Chondrocyte (in vitro differentiated cells): ENCODE measurements around the gene FAM168B. TPM values are rescaled to one million over a fixed set of nuclear protein-coding genes. Genes with fewer than 3 reads are reported as not detected.

Experiments used
- DNase-seq: peaks from one replicate; pipeline ENCODE4 v3.0.0; 2021; ENCODE audit warnings: mixed read lengths, low spot score
- H3K27ac Mint-ChIP-seq: one replicate; pipeline ENCODE4 v1.8.0; 2021; ENCODE audit warnings: mild to moderate bottlenecking, moderate library complexity, mixed read lengths; ENCODE audit not compliant: unreplicated experiment
- H3K27me3 Mint-ChIP-seq: 2 replicates; pipeline ENCODE4 v1.8.0; 2021; ENCODE audit warnings: low read depth, mixed read lengths
- H3K36me3 Mint-ChIP-seq: 2 replicates; pipeline ENCODE4 v1.8.0; 2021; ENCODE audit warnings: low read depth, mixed read lengths
- H3K4me1 Mint-ChIP-seq: 2 replicates; pipeline ENCODE4 v1.8.0; 2021; ENCODE audit warnings: low read depth, mild to moderate bottlenecking, mixed read lengths
- H3K4me3 Mint-ChIP-seq: one replicate; pipeline ENCODE4 v1.8.0; 2021; ENCODE audit warnings: mild to moderate bottlenecking, moderate library complexity, mixed read lengths; ENCODE audit not compliant: unreplicated experiment
- H3K9me3 Mint-ChIP-seq: 2 replicates; pipeline ENCODE4 v1.8.0; 2021; ENCODE audit warnings: low read depth, mixed read lengths
- CTCF ChIP-seq: fragments of 200-600 bp; sonication (generic); IDR thresholded peaks from 2 replicates; pipeline ENCODE4 v1.5.0; 2021; ENCODE audit warnings: antibody characterized with exemption, mild to moderate bottlenecking, moderate library complexity
- total RNA-seq: library from RNA; stranded (reverse); gene quantifications from 3 replicates; pipeline ENCODE4 v1.2.1, GENCODE V29; 2021

FAM168B gene
- total RNA-seq, 1 donor from 2014 or later, result 111 TPM

GRCh38 chr2:131043199-131044074 lies 49.8 kb downstream of the FAM168B start:
- Mint-ChIP-seq H3K36me3 (peaks cover 11% of the 10 kb centered on the region), H3K4me1 (no peaks in the 10 kb centered on the region), H3K27ac (no peak overlapping the region), H3K4me3 (no peak overlapping the region), H3K27me3 (no peaks in the 10 kb centered on the region), H3K9me3 (no peaks in the 10 kb centered on the region)
- TF ChIP-seq CTCF, result no peak
- no peak for DNase-seq

- no peaks in the 10 kb centered on the region for H3K4me1 Mint-ChIP-seq
- peaks cover 4% of the 10 kb centered on the region for H3K36me3 Mint-ChIP-seq
- H3K4me3 Mint-ChIP-seq, result no peak overlapping the region
- H3K9me3 Mint-ChIP-seq, result no peaks in the 10 kb centered on the region
- DNase-seq, result no peak
- no peak overlapping the region for H3K27ac Mint-ChIP-seq
- no peaks in the 10 kb centered on the region for H3K27me3 Mint-ChIP-seq
- no peak for TF ChIP-seq CTCF
Observed at GRCh38 chr2:131042148-131042775, 51.0 kb downstream of the FAM168B start.

- TF ChIP-seq CTCF, result no peak
- H3K27me3 Mint-ChIP-seq, result no peaks in the 10 kb centered on the region
- H3K36me3 Mint-ChIP-seq, result peaks cover 2% of the 10 kb centered on the region
- H3K27ac Mint-ChIP-seq, result no peak overlapping the region
- no peak overlapping the region for H3K4me3 Mint-ChIP-seq
- DNase-seq, result no peak
- H3K4me1 Mint-ChIP-seq, result no peaks in the 10 kb centered on the region
- H3K9me3 Mint-ChIP-seq, result no peaks in the 10 kb centered on the region
Observed at GRCh38 chr2:131041402-131042147, 51.7 kb downstream of the FAM168B start.

GRCh38 chr2:131040661-131041401 lies 52.4 kb downstream of the FAM168B start:
- Mint-ChIP-seq H3K27ac (no peak overlapping the region), H3K36me3 (peaks cover 2% of the 10 kb centered on the region), H3K27me3 (no peaks in the 10 kb centered on the region), H3K4me1 (no peaks in the 10 kb centered on the region), H3K4me3 (no peak overlapping the region), H3K9me3 (no peaks in the 10 kb centered on the region)
- no peak for DNase-seq
- peak; percentile 29 for TF ChIP-seq CTCF
